Lower leg skin (tissue), 4 donors: ENCODE measurements around the gene CNBP. TPM values are rescaled to one million over a fixed set of nuclear protein-coding genes. Genes with fewer than 3 reads are reported as not detected.
"Not testable (repeated sequence)": the region's sequence is repeated elsewhere in the genome, so short reads cannot be mapped to it uniquely, and the experiment has no call there.

Experiments
- DNase-seq, 2 donors: peaks; one replicate each; pipeline ENCODE4 v3.0.0-alpha.2; 2019; ENCODE audit warnings: low spot score in 2 of 2
- H3K4me3 ChIP-seq: fragments of 200-600 bp; sonication (generic); 2 replicates; pipeline ENCODE4 v1.5.1; 2017; ENCODE audit warnings: mild to moderate bottlenecking, low read depth; ENCODE audit not compliant: poor library complexity, severe bottlenecking
- POLR2A ChIP-seq, 2 donors: fragments of 450-650 bp; IDR thresholded peaks; one replicate each; pipeline ENCODE4 v1.6.1; 2016 to 2017; ENCODE audit warnings: antibody characterized with exemption in 2 of 2, mild to moderate bottlenecking in 1 of 2, moderate library complexity in 1 of 2
- WGBS, 2 donors: methylation state at CpG; one replicate each; pipeline ENCODE4 v1.1.5; 2018; 5-methylcytosine and 5-hydroxymethylcytosine counted together
- intact Hi-C: fragments of 100-400 bp; cut with DNase I; formaldehyde crosslinking; loops from one replicate; pipeline ENCODE4 v1.15.0; 2023; ENCODE audit warnings: low total_unique reads
- total RNA-seq, 4 donors: library from RNA; depleted of rRNA; stranded (reverse); fragments of >200 nt; gene quantifications; one replicate each; pipeline ENCODE4 v1.1.0, GENCODE V29; 2016
- TF ChIP-seq, protein P1 (sequence below), 3 donors: fragments of 450-650 bp; IDR thresholded peaks; one replicate each; pipeline ENCODE4 v1.5.1; 2016; ENCODE audit warnings: antibody characterized with exemption in 3 of 3, mild to moderate bottlenecking in 3 of 3, moderate library complexity in 2 of 3

CNBP gene
- total RNA-seq, 4 donors from 2014 or later, result 425 to 625 (median 493) TPM

DNA sequence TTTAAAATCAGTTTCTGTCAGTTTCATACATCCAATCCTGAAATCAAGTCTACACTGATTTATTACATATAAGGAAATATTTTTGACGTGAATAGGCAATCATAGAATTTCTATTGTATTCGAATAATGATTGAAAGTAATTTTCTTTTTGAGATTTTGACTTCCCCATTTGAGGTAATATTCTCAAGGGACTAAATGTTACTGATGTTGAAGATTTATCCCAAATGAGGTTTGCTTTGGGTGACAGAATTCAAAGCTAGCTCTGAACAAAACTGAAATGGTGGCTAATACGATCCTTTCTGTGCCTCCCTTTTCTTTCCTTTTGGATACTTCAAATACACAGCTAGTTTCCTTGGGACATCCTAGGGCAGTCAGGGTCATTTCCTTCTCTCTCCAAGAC is 12.9 kb upstream of the CNBP start:
- intact Hi-C loops, result no loop called here
- WGBS, 2 donors, result 79 to 82% methylated on average over 3 of the region's 3 CpGs

DNA sequence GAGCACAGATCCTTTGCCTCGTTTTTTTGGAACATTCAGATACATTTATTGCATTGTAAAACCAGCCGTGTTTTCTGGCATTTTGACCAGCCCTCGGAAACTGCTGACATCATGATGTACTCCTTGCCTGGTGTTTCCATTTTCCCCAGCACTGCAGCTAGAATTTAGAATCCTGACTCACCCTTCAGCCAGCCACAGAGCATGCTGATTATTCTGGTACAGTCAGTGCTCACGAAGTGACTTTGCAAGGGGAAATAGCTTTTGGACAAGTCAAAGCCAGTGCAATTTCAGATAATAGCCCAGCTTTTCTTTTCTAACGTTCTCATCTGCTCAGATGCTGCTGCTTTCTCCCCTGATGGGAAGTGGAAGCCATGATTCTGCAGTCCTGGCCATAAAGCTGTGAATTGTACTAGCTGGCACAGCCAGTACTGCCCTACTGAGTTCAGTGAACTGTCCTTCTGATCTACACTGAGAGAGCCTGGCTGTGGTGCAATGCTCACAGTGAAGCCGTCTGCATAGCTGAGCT is 12.1 kb upstream of the CNBP start:
- DNase-seq, result peak in 1 of 2 donors; percentile 54
- 11 to 15% methylated on average over 6 of the region's 6 CpGs for WGBS, 2 donors
- H3K4me3 ChIP-seq, result no peak overlapping the region
- TF ChIP-seq POLR2A (IDR thresholded peaks at IDR 0.05), result no peak
- TF ChIP-seq, protein P1, sequence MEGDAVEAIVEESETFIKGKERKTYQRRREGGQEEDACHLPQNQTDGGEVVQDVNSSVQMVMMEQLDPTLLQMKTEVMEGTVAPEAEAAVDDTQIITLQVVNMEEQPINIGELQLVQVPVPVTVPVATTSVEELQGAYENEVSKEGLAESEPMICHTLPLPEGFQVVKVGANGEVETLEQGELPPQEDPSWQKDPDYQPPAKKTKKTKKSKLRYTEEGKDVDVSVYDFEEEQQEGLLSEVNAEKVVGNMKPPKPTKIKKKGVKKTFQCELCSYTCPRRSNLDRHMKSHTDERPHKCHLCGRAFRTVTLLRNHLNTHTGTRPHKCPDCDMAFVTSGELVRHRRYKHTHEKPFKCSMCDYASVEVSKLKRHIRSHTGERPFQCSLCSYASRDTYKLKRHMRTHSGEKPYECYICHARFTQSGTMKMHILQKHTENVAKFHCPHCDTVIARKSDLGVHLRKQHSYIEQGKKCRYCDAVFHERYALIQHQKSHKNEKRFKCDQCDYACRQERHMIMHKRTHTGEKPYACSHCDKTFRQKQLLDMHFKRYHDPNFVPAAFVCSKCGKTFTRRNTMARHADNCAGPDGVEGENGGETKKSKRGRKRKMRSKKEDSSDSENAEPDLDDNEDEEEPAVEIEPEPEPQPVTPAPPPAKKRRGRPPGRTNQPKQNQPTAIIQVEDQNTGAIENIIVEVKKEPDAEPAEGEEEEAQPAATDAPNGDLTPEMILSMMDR (IDR thresholded peaks at IDR 0.05), result no peak
- intact Hi-C loops, result no loop called here

More for the DNA sequence above, 12.9 kb upstream of the CNBP start:
- DNase-seq, result no peak
- H3K4me3 ChIP-seq, result no peak overlapping the region
- no peak for TF ChIP-seq POLR2A (IDR thresholded peaks at IDR 0.05)
- TF ChIP-seq, protein P1 (IDR thresholded peaks at IDR 0.05), result no peak

DNA sequence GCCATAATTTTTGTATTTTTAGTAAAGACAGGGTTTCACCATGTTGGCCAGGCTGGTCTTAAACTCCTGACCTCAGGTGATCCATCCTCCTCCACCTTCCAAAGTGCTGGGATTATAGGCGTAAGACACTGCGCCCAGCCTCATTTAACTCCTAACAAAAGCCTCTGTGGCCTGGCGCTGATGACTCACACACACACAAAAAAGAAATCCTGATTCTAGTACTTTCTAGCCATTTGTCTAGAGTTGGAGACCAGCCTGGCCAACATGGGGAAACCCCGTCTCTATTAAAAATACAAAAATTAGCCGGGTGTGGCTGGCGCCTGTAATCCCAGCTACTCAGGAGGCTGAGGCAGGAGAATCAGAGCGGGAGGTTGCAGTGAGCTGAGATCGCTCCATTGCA is 6.1 kb upstream of the CNBP start:
- H3K4me3 ChIP-seq, intact Hi-C loops, DNase-seq: not testable (repeated sequence)
- 84 to 86% methylated on average over 8 of the region's 8 CpGs for WGBS, 2 donors

DNA sequence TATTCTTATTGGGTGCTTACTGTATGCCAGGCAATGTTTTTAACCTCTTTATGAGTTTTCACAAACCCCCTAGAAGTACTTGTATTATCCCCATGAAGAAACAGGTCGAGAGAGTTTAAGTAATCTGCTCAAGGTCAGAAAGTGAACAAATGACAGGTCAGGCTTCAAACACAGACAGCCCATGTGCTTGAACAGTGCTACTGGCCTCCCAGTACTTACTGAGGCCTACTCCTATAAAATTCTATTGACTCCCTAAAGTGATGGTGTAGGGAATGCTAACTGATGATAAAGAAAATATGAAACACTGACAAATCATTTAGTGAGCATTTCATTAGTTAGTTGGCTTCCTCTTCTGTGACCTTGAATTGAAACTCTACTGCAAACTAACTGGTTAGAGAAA is 4.2 kb upstream of the CNBP start:
- 61 to 73% methylated on average over 1 of the region's 1 CpG for WGBS, 2 donors
- intact Hi-C loops, result no loop called here
- no peak for DNase-seq
- no peak for TF ChIP-seq POLR2A (IDR thresholded peaks at IDR 0.05)
- TF ChIP-seq, protein P1 (IDR thresholded peaks at IDR 0.05), result no peak
- no peak overlapping the region for H3K4me3 ChIP-seq

DNA sequence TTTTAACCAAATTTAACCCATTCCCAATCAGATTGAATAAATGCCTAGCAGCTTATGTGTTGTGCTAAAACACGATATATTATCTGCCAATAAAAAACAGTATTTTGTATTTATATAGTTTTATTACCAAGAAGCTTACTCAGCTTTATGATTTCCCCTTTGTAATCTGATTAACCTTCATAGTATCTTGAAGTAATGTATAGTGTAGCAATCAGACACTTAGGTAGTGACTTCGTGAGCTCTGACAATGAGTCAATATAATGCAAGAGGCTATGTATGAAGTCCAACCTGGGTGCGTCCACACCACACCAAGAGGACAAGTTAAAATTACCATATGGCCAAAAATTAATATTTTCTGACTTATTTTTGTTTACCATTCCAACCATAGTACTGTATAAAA is 2.1 kb upstream of the CNBP start:
- no peak for DNase-seq
- TF ChIP-seq, protein P1 (IDR thresholded peaks at IDR 0.05), result no peak
- no peak overlapping the region for H3K4me3 ChIP-seq
- WGBS, 2 donors, result 82 to 84% methylated on average over 3 of the region's 3 CpGs
- intact Hi-C loops, result no loop called here

DNA sequence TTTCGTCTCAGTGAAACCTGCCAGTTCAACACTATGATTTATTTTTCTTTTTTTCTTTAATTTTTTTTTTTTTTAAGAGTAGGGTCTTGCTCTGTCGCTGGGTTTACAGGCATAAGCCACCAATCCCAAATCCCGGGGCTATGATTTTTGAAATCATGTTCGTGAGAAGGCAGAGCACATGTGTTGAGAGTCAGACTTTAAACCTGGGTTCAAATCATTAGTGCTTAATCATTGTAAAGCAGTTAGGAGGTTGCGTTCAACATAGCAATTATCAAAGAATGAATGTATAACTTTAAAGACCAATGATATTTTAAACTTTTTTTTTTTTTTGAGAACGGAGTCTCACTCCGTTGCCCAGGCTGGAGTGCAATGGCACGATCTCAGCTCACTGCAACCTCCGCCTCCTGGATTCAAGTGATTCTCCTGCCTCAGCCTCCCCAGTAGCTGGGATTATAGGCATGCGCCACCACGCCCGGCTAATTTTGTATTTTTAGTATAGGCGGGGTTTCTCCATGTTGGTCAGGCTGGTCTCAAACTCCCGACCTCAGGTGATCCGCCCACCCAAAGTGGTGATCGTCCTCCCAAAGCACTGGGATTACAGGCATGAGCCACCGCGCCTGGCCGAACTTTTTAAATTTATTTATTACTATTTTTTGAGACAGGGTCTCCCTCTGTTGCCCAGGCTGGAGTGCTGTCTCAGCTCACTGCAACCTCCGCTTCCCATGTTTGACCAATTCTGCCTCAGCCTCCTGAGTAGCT is 1.3 kb upstream of the CNBP start:
- H3K4me3 ChIP-seq, DNase-seq, intact Hi-C loops: not testable (repeated sequence)
- WGBS, 2 donors, result 78 to 80% methylated on average over 20 of the region's 20 CpGs

DNA sequence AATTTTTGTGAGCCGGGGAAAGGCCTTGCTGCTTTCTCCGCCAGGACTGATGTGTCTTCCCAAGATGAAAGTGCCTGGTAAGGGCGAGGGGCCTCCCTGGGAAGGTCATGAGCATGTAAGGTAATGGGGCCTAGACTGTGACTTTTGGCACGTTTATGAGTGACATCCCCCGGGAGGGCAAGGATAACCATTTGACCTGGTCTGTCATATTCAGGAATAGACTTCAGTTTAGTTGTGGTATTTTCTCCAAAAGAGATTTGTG is 631 bp upstream of the CNBP start:
- WGBS, 2 donors, result 1% methylated on average over 5 of the region's 5 CpGs
- TF ChIP-seq, protein P1 (IDR thresholded peaks at IDR 0.05), result no peak
- TF ChIP-seq POLR2A (IDR thresholded peaks at IDR 0.05), result no peak
- intact Hi-C loops, result no loop called here
- DNase-seq, result no peak
- peak overlapping the region; percentile 98 for H3K4me3 ChIP-seq
